BJ (cell line): ENCODE results near the gene INPP4A. TPM values are rescaled to one million over a fixed set of nuclear protein-coding genes. Genes with fewer than 3 reads are reported as not detected.
A peak's percentile ranks its signal among the peaks of the same experiment; 100 is the strongest.

Experiments
- CTCF ChIA-PET: fragments of 350-600 bp; formaldehyde crosslinking; extraction: SDS; loops from one replicate; lab custom pipeline; 2021; ENCODE audit warnings: antibody characterized with exemption, inconsistent platforms; lab: Yijun Ruan, JAX
- POLR2A ChIA-PET: fragments of 300-600 bp; sonication (Branson Sonifier 250); formaldehyde crosslinking; extraction: SDS; loops from one replicate; lab custom pipeline; 2021; ENCODE audit warnings: antibody characterized with exemption; lab: Charles Lee
- DNase-seq: peaks from one replicate; pipeline ENCODE4 v3.0.0-alpha.2; 2011; ENCODE audit warnings: low read depth
- H3K27me3 ChIP-seq: 2 replicates; pipeline ENCODE4 v1.6.0; 2011; ENCODE audit warnings: low read length; ENCODE audit not compliant: control insufficient read depth, insufficient read depth
- H3K36me3 ChIP-seq: 2 replicates; pipeline ENCODE4 v1.5.1; 2011; ENCODE audit warnings: low read length; ENCODE audit not compliant: control insufficient read depth, insufficient read depth
- H3K4me3 ChIP-seq: 2 replicates; pipeline ENCODE4 v1.5.1; 2011; ENCODE audit warnings: low read depth, mild to moderate bottlenecking, control low read depth, low read length
- polyA plus RNA-seq: library from polyadenylated mRNA; depleted of rRNA; stranded (reverse); fragments of >200 nt; gene quantifications from 2 replicates; pipeline ENCODE4 v1.2.3, GENCODE V29; 2011
- TF ChIP-seq, protein P1 (sequence below): IDR thresholded peaks from 2 replicates; pipeline ENCODE4 v1.5.1; 2011; ENCODE audit warnings: low read depth, mild to moderate bottlenecking, control low read depth, inconsistent platforms, low read length, moderate library complexity; ENCODE audit not compliant: insufficient read depth

Gene INPP4A
- polyA plus RNA-seq, 1 experiment, result 21.0 TPM

DNA sequence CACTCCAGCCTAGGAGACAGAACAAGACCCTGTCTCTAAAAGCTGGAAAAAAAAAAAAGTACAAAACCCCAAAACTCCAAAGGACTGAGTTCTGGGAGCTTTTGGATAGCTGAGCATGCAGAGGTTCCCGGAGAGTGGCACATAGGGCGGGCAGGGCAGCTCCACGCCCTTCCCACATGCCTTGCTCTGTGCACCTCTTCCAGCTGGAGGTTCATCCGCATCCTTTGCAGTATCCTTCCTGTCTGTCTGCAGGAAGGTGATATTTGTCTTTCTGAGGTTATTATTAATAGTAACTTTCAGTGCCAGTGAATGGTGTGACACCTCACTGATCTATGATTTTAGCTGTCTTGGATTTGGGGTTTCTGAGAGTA is 70.2 kb downstream of the INPP4A start:
- no peak for DNase-seq
- ChIA-PET POLR2A (no interaction called here), CTCF (interaction anchor here (0.7 to 1.5 kb wide), 3 partner anchors 11 to 13 kb away, joined by 3 to 4 read pairs (median 4); no protein-coding TSS in a partner anchor)
- TF ChIP-seq, protein P1, sequence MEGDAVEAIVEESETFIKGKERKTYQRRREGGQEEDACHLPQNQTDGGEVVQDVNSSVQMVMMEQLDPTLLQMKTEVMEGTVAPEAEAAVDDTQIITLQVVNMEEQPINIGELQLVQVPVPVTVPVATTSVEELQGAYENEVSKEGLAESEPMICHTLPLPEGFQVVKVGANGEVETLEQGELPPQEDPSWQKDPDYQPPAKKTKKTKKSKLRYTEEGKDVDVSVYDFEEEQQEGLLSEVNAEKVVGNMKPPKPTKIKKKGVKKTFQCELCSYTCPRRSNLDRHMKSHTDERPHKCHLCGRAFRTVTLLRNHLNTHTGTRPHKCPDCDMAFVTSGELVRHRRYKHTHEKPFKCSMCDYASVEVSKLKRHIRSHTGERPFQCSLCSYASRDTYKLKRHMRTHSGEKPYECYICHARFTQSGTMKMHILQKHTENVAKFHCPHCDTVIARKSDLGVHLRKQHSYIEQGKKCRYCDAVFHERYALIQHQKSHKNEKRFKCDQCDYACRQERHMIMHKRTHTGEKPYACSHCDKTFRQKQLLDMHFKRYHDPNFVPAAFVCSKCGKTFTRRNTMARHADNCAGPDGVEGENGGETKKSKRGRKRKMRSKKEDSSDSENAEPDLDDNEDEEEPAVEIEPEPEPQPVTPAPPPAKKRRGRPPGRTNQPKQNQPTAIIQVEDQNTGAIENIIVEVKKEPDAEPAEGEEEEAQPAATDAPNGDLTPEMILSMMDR, result no peak
- Histone ChIP-seq H3K4me3 (no peak overlapping the region), H3K27me3 (no peaks in the 10 kb centered on the region), H3K36me3 (no peaks in the 10 kb centered on the region)

DNA sequence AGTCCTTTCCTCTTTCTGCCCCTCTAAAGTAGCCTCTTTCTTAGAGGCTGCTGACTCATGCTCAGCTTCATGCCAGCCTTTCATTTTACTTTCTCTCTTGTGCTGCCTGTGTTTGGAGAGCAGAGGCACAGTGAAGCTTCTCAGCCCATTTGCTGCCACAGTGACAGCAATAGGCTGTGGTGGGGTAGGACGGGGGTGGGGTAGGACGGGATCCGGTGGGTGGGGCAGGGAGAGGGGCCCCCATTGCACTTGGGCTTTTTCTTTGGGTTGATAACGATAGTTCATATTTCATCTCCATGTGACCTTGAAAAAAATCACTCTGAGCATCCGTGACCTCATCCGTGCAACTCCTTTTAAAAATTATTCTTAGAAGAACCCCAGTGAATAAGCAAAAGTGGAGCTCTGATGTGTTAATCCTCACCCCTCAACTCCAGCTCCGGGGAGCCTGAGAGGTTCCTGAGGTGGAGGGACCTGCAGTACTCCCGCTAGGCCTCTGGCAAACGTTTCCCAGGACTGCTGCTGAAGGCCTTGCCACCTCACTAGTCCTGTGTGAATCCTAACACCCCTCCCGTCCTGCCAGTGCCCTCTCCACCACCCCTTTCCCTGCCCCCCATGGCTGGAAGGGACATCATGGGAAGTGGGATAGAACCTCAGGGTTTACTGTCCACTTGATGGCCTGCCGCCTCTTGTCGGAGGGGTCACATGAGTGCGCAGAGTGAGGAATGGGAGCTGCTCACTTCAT is 70.8 kb downstream of the INPP4A start:
- TF ChIP-seq, protein P1, result no peak
- Histone ChIP-seq H3K36me3 (no peaks in the 10 kb centered on the region; the same call in 1 of the 2 replicates), H3K4me3 (no peak overlapping the region), H3K27me3 (no peaks in the 10 kb centered on the region)
- ChIA-PET POLR2A (no interaction called here), CTCF (interaction anchor here (0.7 kb wide), 2 partner anchors 11 to 12 kb away, joined by 4 read pairs; no protein-coding TSS in a partner anchor)
- no peak for DNase-seq

DNA sequence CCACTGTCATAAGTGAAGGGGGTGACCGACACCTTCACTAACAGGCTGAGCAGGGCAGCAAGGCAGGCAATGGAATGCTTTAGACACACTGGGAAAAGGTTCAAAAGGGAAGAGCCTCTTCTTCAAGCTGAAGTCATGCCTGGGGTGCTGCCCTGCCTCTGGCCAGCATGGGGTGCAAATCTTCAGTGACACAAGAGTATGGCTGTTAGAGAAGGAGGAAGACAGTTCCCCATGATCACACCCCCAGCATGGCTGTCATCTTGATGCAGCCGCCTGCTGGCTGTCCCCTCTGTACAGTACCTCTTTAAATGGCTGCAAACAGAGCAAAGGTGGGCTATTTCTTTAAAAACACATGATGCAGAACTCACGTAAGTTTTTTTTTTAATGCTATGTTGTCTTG is 71.9 kb downstream of the INPP4A start:
- Histone ChIP-seq H3K4me3 (no peak overlapping the region), H3K36me3 (peaks cover 1% of the 10 kb centered on the region; the same call in 1 of the 2 replicates), H3K27me3 (no peaks in the 10 kb centered on the region)
- ChIA-PET CTCF (interaction anchor here (0.6 kb wide), 2 partner anchors 30 to 85 kb away, joined by 3 read pairs; no protein-coding TSS in a partner anchor), POLR2A (no interaction called here)
- DNase-seq, result no peak
- TF ChIP-seq, protein P1, result no peak

DNA sequence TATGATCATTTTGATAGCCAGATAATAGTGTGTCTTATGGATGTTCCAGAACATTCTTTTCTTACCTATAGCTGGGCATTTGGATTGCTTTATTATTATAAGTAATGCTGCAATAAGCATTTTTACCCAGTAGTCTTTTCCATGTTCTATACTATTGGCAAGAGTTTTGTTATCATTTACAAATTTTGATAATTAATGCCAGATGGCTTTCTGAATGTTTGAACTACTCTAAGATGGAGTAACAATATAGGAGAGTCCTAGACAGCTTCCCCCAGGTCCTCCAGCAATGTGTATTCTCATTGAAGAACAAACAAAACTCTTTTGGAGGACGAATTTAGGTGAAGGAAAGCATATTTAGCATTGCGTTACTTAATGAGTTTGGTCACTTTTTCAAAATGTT is 73.0 kb downstream of the INPP4A start:
- no peak for DNase-seq
- TF ChIP-seq, protein P1, result no peak

DNA sequence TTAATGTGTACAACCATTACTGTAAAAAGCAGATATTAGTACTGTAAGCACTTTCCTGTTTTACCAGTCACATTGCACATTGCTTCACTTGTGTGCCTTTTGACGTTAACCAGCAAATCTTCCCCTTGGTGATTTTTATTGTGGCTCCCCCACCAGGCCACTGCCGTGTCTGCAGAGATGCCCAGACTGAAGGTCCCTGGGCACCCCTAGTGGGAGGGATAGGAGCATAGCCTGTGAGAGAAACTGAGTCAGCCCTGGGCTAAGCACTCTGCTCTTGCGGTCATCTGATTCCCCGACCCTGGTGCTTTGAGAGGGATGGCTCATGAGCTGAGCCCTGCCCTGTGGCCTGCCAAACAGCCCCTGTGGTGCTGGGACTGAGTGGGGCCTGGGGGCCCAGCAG is 73.4 kb downstream of the INPP4A start:
- ChIA-PET CTCF (interaction anchor here (0.6 kb wide), 1 partner anchor 28 kb away, joined by 3 read pairs; no protein-coding TSS in a partner anchor), POLR2A (no interaction called here)
- DNase-seq, result no peak
- TF ChIP-seq, protein P1, result peak; percentile 19; the same call in 1 of the 2 replicates
- no peak overlapping the region for H3K4me3 ChIP-seq
- no peaks in the 10 kb centered on the region for H3K27me3 ChIP-seq
- peaks cover 1% of the 10 kb centered on the region; the same call in 1 of the 2 replicates for H3K36me3 ChIP-seq

More for the DNA sequence above, 73.0 kb downstream of the INPP4A start:
- Histone ChIP-seq H3K36me3 (peaks cover 1% of the 10 kb centered on the region; the same call in 1 of the 2 replicates), H3K4me3 (no peak overlapping the region), H3K27me3 (no peaks in the 10 kb centered on the region)
- ChIA-PET POLR2A (no interaction called here), CTCF (interaction anchor here (0.6 kb wide), 1 partner anchor 29 kb away, joined by 3 read pairs; no protein-coding TSS in a partner anchor)
